Calu3 (cell line): ENCODE data around the gene CEBPZ. TPM values are rescaled to one million over a fixed set of nuclear protein-coding genes. Genes with fewer than 3 reads are reported as not detected.

ENCODE experiments used
- BruUV-seq: library from RNA; stranded (reverse); fragments of 400-500 nt; replicated peaks from 2 replicates; lab custom pipeline; 2021; lab: Mats Ljungman, UMichigan
- CTCF ChIA-PET: fragments of 300-600 bp; sonication (Branson Sonifier 250); formaldehyde crosslinking; loops from one replicate; lab custom pipeline; 2022; ENCODE audit warnings: antibody characterized with exemption; lab: Charles Lee
- DNase-seq: peaks from one replicate; pipeline ENCODE4 v3.0.0; 2022
- H3K27ac Mint-ChIP-seq: one replicate; pipeline ENCODE4 v1.8.0; 2022; ENCODE audit warnings: mixed read lengths; ENCODE audit not compliant: unreplicated experiment
- H3K27me3 Mint-ChIP-seq: one replicate; pipeline ENCODE4 v1.8.0; 2022; ENCODE audit warnings: mixed read lengths; ENCODE audit not compliant: unreplicated experiment
- H3K36me3 Mint-ChIP-seq: one replicate; pipeline ENCODE4 v1.8.0; 2022; ENCODE audit warnings: mild to moderate bottlenecking, moderate library complexity, mixed read lengths; ENCODE audit not compliant: insufficient read depth, unreplicated experiment
- H3K4me1 Mint-ChIP-seq: one replicate; pipeline ENCODE4 v1.8.0; 2022; ENCODE audit warnings: mild to moderate bottlenecking, low read depth, mixed read lengths; ENCODE audit not compliant: unreplicated experiment
- H3K4me3 Mint-ChIP-seq: one replicate; pipeline ENCODE4 v1.8.0; 2022; ENCODE audit warnings: mild to moderate bottlenecking, low read depth, moderate library complexity, mixed read lengths; ENCODE audit not compliant: unreplicated experiment
- H3K9me3 Mint-ChIP-seq: one replicate; pipeline ENCODE4 v1.8.0; 2022; ENCODE audit warnings: low read depth, mixed read lengths; ENCODE audit not compliant: unreplicated experiment
- intact Hi-C: fragments of 100-400 bp; cut with micrococcal nuclease; formaldehyde crosslinking; loops from one replicate; pipeline ENCODE4 v1.10.0; 2022; ENCODE audit not compliant: unreplicated experiment
- total RNA-seq: library from RNA; stranded (reverse); gene quantifications from 2 replicates; pipeline ENCODE4 v1.2.3, GENCODE V29; 2022
- TF ChIP-seq, protein P1 (sequence below): fragments of 200-600 bp; IDR thresholded peaks from one replicate; pipeline ENCODE4 v1.8.0; 2022; ENCODE audit warnings: antibody characterized with exemption; ENCODE audit not compliant: unreplicated experiment

CEBPZ gene
- total RNA-seq, 1 experiment from 2014 or later: 60.7 TPM

DNA sequence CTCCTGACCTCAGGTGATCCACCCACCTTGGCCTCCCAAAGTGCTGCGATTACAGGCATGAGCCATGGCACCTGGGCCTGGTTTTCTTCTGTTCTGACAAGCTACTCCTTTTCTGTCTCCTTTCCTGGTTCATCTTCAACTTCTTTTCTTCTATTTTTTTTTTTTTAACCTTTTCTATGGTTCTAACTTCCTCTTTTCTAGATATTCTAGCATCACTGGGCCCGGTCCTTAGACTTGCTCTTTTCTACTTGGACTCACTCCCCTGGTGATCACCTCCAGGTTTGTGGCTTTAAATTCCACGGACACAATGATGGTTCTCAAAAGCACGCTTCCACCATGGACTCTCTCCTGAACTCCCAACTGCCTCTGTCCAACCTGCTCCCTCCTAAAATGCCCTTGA is 76.6 kb downstream of the CEBPZ start:
- CTCF ChIA-PET: no interaction called here
- no TSS peak for BruUV-seq
- Mint-ChIP-seq H3K27me3 (no peaks in the 10 kb centered on the region), H3K36me3 (peaks cover 27% of the 10 kb centered on the region), H3K4me1 (peaks cover 41% of the 10 kb centered on the region), H3K27ac (no peak overlapping the region), H3K4me3 (no peak overlapping the region), H3K9me3 (no peaks in the 10 kb centered on the region)
- intact Hi-C loops: no loop called here
- TF ChIP-seq, protein P1, sequence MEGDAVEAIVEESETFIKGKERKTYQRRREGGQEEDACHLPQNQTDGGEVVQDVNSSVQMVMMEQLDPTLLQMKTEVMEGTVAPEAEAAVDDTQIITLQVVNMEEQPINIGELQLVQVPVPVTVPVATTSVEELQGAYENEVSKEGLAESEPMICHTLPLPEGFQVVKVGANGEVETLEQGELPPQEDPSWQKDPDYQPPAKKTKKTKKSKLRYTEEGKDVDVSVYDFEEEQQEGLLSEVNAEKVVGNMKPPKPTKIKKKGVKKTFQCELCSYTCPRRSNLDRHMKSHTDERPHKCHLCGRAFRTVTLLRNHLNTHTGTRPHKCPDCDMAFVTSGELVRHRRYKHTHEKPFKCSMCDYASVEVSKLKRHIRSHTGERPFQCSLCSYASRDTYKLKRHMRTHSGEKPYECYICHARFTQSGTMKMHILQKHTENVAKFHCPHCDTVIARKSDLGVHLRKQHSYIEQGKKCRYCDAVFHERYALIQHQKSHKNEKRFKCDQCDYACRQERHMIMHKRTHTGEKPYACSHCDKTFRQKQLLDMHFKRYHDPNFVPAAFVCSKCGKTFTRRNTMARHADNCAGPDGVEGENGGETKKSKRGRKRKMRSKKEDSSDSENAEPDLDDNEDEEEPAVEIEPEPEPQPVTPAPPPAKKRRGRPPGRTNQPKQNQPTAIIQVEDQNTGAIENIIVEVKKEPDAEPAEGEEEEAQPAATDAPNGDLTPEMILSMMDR: no peak
- DNase-seq: no peak

DNA sequence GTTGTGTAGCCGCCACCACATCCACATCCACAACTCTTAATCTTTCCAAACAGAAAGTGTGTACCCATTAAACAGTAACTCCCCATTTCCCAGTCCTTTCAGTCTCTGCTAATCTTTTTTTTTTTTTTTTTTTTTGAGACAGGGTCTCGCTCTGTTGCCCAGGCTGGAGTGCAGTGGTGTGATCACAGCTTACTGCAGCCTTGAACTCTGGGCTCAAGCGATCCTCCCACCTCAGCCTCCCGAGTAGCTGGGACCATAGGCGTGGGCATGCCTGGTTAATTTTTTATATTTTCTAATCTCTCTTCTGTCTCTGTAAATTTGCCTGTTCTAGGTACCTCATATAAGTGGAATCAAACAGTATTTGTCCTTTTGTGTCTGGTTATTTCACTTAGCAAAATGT is 78.2 kb downstream of the CEBPZ start:
- CTCF ChIA-PET: interaction anchor here (0.6 kb wide), 1 partner anchor 23 kb away, joined by 9 read pairs; no protein-coding TSS in a partner anchor
- Mint-ChIP-seq H3K27ac (no peak overlapping the region), H3K36me3 (peaks cover 40% of the 10 kb centered on the region), H3K27me3 (no peaks in the 10 kb centered on the region), H3K4me3 (no peak overlapping the region), H3K4me1 (peaks cover 57% of the 10 kb centered on the region), H3K9me3 (no peaks in the 10 kb centered on the region)
- no TSS peak for BruUV-seq
- intact Hi-C loops: no loop called here
- TF ChIP-seq, protein P1: no peak
- no peak for DNase-seq

Other genes with a start within 250 kb of the CEBPZ start
- 12.2 and 13.1 TPM in 2 replicates for gene HEATR5B, start 147.2 kb downstream of the CEBPZ start, total RNA-seq
- 5.4 and 5.8 TPM in 2 replicates for gene GPATCH11, start 147.1 kb downstream of the CEBPZ start, total RNA-seq
- 91.2 and 121 TPM in 2 replicates for gene EIF2AK2, start 74.6 kb downstream of the CEBPZ start, total RNA-seq
- gene SULT6B1, start 42.9 kb downstream of the CEBPZ start, total RNA-seq: not detected in 2 replicates
- gene CEBPZOS, start 35.1 kb downstream of the CEBPZ start, total RNA-seq: 37.6 and 40.7 TPM in 2 replicates
- 20.4 and 22.3 TPM in 2 replicates for gene NDUFAF7, start 62 bp upstream of the CEBPZ start, total RNA-seq
- 24.8 and 33.4 TPM in 2 replicates for gene PRKD3, start 93.2 kb upstream of the CEBPZ start, total RNA-seq
- 7.4 and 8.9 TPM in 2 replicates for gene QPCT, start 113.0 kb upstream of the CEBPZ start, total RNA-seq